Fibroblast of skin of back (primary cell): Measurements from ENCODE around the gene OTUD1.
A peak's percentile ranks its signal among the peaks of the same experiment; 100 is the strongest.

Experiments
- DNase-seq: peaks from one replicate; pipeline ENCODE4 v3.0.0-alpha.2; 2013

The OTUD1 gene

GRCh38 chr10:23422003-23422411 lies 16.9 kb upstream of the OTUD1 start:
- no peak for DNase-seq

GRCh38 chr10:23432166-23432565 lies 6.7 kb upstream of the OTUD1 start:
- DNase-seq = no peak

- DNase-seq = no peak
These were observed 6.2 kb upstream of the OTUD1 start for GRCh38 chr10:23432639-23433038.

DNA sequence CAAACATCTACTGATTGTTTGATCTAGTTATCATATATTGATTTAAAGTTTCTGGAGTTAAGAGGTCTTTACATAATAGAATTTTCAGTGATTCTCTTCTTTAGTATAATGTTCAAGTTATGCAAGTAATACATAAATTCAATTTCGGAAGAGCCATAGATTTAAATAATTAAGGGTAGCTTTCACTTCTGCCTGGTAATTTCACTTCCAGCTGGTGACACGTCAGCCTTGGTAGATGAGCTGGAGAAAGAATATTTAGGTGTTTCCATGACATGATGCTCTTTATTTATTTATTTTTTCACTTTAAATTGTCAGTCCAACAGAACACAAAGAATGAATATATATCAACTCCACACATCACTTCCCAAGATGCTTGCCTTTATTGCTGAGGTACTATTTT lies 5.2 kb upstream of the OTUD1 start:
- no peak for DNase-seq

- DNase-seq = no peak
These were observed 3.5 kb upstream of the OTUD1 start for GRCh38 chr10:23435378-23435777.

GRCh38 chr10:23436983-23437382 lies 1.9 kb upstream of the OTUD1 start:
- DNase-seq = no peak

GRCh38 chr10:23437963-23438546 lies 820 bp upstream of the OTUD1 start:
- DNase-seq = no peak

GRCh38 chr10:23439452-23439960 lies 631 bp downstream of the OTUD1 start:
- peak; percentile 20 for DNase-seq

GRCh38 chr10:23439961-23440889 lies 1.4 kb downstream of the OTUD1 start:
- DNase-seq = peak; percentile 32

DNA sequence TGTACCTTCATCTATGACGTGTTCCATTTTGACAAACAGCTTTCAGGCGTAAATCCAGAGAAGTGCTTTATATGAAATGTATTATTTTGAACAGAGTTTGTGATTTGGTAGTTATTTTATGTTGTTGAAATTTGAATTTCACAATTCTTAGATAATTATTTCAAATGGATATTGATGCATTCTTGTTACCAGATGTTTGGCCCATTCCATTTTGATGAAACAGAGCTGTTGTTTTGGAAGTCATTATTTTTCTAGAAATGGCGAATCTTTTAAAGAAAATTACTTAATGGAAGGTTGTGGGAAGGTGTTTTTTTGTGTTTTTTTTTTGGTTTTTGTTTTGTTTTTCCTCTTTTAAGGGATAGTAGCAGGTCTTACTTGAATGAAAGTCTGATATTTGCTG lies 2.4 kb downstream of the OTUD1 start:
- DNase-seq = no peak

DNA sequence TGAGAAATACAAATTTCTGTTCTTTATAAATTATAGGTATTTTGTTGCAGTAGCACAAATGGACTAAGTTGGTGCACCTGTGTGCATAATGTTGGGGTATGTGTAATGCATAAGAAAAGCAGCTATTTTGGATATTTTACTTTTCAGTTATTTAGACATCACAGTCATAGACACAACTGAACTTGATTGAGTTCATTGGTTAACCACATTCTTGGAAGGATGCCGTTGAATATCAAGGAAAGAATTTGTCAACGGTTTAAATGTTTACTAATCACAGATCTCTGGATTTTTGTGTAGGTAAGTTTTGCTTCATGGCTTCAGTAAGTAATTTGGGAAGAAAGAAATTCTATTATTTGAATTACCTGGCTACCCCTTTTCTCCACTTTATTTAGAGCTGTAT lies 4.1 kb downstream of the OTUD1 start:
- no peak for DNase-seq

GRCh38 chr10:23445591-23445990 lies 6.7 kb downstream of the OTUD1 start:
- DNase-seq = no peak

- DNase-seq = no peak
These were observed 9.4 kb downstream of the OTUD1 start for GRCh38 chr10:23448323-23448722.

DNA sequence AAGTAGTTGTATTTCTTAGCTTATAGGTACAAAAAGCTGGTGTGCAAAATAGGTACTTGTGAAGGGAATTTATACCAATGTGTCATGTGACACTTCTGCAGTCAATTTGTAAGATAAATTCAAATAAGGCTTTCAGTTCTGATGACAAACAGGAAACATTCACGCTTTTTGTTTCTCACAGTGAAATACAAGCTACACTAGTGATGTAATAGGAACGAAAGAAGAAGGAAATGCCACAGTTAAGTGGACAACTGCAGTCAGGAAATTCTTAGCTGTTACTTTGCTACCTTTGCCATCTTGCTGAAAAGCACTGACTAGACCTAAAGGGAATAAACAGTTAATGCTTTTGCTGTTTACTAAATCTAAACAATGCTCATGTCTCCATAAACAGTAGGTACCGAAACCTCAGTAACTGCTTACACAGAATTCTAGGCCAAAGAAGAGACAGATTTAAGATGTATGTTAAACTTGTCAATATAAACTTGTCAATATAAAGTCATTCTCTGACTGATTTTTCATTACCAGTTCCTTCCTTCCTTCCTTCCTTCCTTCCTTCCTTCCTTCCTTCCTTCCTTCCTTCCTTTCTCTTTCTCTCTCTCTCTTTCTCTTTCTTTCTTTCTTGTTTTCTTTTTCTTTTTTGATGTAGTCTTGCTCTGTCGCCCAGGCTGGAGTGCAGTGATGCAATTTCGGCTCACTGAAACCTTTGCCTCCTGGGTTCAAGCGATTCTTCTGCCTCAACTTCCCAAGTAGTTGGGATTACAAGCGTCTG lies 10.1 kb downstream of the OTUD1 start:
- DNase-seq = peak; percentile 31

DNA sequence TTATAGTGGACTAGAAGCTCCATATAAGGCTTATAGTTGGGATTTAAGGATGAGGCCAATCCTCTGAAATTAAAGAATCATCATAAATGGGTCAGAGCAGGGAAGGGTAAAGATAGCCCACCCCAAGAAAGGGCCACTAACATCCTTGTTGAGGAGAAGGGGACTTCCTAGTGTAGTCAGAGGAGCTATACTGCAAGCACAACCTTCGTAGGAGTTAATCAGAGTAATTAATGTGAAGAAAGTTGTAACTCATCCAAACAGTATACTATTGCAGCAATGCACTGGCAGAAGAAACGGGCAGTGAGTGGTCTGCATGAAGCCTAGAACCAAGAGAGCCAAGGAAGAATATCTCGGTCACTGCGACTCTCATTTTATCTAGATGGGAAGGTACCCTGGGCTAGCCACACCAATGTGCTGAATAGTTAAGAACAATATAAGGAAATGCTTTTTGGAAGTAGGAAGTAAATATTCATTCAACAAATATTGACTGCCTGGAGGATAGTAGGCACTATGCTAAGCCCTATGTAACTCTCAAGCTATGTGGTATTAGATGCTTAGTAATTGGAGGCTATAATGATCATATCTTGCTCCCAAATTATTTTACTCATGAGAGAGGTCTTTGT lies 13.3 kb downstream of the OTUD1 start:
- no peak for DNase-seq

- DNase-seq = no peak
These were observed 14.6 kb downstream of the OTUD1 start for GRCh38 chr10:23453465-23453864.

- no peak for DNase-seq
These were observed 18.9 kb downstream of the OTUD1 start for GRCh38 chr10:23457632-23458417.

DNA sequence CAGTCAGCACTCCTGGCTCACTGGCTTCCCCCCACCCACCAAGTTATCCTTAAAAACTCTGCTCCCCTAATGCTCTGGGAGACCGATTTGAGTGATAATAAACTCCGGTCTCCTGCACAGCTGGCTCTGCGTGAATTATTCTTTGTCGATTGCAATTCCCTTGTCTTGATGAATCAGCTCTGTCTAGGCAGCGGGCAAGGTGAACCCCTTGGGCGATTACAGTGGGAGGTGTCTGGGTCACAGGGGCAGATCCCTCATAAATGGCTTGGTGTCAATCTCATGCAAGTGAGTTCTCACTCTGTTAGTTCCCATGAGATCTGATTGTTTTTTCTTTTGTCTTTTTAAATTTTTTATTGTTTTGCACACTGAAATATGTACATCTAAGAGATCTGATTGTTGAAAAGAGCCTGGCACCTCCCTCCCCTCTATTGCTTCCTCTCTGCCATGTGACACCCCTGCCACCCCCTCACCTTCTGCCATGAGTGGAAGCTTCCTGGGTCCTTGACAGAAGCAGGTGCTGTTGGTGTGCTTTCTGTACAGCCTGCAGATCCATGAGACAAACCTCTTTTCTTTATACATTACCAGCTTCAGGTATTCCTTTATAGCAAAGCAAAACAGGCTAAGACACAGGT lies 20.5 kb downstream of the OTUD1 start:
- no peak for DNase-seq

- DNase-seq = no peak
These were observed 22.7 kb downstream of the OTUD1 start for GRCh38 chr10:23461557-23461956.

DNA sequence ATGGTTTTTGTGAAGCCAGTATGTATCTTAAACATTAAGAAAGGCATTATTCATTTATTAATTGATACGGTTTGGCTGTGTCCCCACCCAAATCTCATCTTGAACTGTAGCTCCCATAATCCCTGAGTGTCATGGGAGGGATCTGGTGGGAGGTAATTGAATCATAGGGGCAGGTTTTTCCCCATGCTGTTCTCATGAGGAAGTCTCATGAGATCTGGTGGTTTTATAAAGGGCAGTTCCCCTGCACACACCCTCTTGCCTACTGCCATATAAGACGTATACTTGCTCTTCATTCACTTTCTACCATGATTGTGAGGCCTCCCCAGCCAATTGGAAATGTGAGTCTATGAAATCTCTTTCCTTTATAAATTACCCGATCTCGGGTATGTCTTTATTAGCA lies 28.1 kb downstream of the OTUD1 start:
- DNase-seq = no peak

DNA sequence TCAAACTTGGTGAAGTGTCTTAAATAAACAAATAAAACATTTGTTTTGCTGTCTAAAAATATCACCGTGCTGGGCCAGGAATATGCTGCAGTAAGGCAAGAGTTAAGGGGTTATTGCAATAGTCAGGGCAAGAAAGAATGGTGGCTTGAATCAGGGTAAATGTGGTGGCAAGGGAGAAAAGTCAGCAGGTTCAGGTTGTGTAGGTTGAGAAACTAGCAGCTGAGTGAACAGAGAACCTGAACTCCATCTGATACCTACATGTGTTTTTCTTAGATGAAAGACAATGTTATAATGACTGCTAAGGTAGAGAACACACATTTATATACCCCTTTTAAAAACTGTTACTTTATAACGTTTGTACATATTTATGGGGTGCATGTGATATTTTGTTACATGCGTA lies 28.7 kb downstream of the OTUD1 start:
- DNase-seq = no peak
